Activated CD4-positive, alpha-beta memory T cell treated with anti-CD3 and anti-CD28 coated beads, Interleukin-2, amount 10 ng/mL, durations not matched to agents 7 days and 5 days (primary cell): ENCODE measurements around the gene TPX2. TPM values are rescaled to one million over a fixed set of nuclear protein-coding genes. Genes with fewer than 3 reads are reported as not detected.

Source experiments
- CTCF ChIA-PET: fragments of 350-600 bp; sonication (Branson Sonifier 250); formaldehyde crosslinking; loops from one replicate; lab custom pipeline; 2021; ENCODE audit warnings: antibody characterized with exemption, inconsistent platforms; lab: Charles Lee
- POLR2A ChIA-PET: fragments of 350-600 bp; sonication (Branson Sonifier 250); formaldehyde crosslinking; loops from one replicate; lab custom pipeline; 2021; ENCODE audit warnings: antibody characterized with exemption; lab: Charles Lee
- DNase-seq: peaks from one replicate; pipeline ENCODE4 v3.0.0-alpha.2; 2020
- H3K27ac Mint-ChIP-seq: one replicate; pipeline ENCODE4 v1.8.0; 2021; ENCODE audit warnings: mild to moderate bottlenecking, mixed read lengths
- H3K27me3 Mint-ChIP-seq: one replicate; pipeline ENCODE4 v1.8.0; 2021; ENCODE audit warnings: mixed read lengths
- H3K36me3 Mint-ChIP-seq: one replicate; pipeline ENCODE4 v1.8.0; 2021; ENCODE audit warnings: low read depth, mixed read lengths
- H3K4me1 Mint-ChIP-seq: one replicate; pipeline ENCODE4 v1.8.0; 2021; ENCODE audit warnings: mixed read lengths
- H3K4me3 Mint-ChIP-seq: one replicate; pipeline ENCODE4 v1.8.0; 2021; ENCODE audit warnings: mild to moderate bottlenecking, mixed read lengths
- H3K9me3 Mint-ChIP-seq: one replicate; pipeline ENCODE4 v1.8.0; 2021; ENCODE audit warnings: mixed read lengths
- total RNA-seq, 2 experiments: library from RNA; stranded (reverse); gene quantifications; one replicate each; pipeline ENCODE4 v1.2.3, GENCODE V29; 2021

The TPX2 gene
- total RNA-seq, 2 experiments from 2014 or later, result 137 to 138 TPM

DNA sequence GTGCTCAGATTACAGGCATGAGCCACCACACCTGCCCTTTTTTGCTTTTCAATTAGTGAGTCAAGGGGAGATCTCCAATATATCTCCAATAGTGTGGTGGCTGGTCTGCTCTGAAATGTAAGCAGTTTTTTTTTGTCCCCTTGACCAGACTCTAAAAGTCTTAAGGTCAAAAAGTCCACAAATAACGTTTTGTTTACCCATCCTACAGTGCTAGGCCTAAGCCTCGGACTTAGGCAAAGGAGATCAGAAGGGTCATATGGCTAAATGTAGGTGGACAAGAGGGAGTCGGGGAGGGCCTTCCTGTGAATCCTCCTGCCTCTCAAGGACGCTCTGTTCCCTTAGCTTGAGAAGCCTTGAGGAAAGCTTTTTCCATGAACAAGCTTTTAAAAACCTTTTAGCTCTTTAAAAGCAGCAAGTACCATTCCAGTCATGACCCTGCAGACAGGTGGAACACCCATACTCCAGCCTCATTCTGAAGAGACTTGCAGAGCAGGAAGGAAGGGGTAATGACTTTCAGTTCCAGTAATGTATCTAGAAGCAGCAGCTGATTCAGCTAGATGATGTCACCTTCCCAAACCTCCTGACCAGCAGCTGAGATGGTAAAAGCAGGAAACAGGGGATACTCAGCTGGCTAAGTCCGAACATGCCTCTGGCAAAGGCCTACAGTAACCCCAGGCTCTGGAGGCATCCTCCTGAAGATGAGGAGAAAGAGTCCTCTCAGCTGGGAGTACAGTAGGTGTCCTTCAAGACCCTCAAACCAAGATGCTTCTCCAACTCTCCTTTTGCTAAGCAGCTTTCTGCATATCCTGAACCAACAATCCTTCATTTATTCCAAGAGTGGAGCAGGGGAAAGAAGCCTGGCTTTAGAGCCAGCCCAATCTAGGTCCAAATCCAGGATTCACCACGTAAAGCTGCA is 40.0 kb upstream of the TPX2 start:
- DNase-seq, result peak; percentile 49
- ChIA-PET POLR2A (interaction anchor here (0.6 to 4.8 kb wide), 11 partner anchors 9 to 658 kb away, joined by 3 to 62 read pairs (median 9); partner anchors contain the start of gene BCL2L1), CTCF (interaction anchor here (0.7 to 4.8 kb wide), 12 partner anchors 11 to 86 kb away, joined by 3 to 55 read pairs (median 6); partner anchors contain the start of gene BCL2L1)
- peaks cover 68% of the 10 kb centered on the region for H3K4me1 Mint-ChIP-seq
- peak overlapping the region; percentile 83 for H3K27ac Mint-ChIP-seq
- no peaks in the 10 kb centered on the region for H3K9me3 Mint-ChIP-seq
- no peaks in the 10 kb centered on the region for H3K27me3 Mint-ChIP-seq
- peak overlapping the region; percentile 33 for H3K4me3 Mint-ChIP-seq
- peaks cover 67% of the 10 kb centered on the region for H3K36me3 Mint-ChIP-seq

DNA sequence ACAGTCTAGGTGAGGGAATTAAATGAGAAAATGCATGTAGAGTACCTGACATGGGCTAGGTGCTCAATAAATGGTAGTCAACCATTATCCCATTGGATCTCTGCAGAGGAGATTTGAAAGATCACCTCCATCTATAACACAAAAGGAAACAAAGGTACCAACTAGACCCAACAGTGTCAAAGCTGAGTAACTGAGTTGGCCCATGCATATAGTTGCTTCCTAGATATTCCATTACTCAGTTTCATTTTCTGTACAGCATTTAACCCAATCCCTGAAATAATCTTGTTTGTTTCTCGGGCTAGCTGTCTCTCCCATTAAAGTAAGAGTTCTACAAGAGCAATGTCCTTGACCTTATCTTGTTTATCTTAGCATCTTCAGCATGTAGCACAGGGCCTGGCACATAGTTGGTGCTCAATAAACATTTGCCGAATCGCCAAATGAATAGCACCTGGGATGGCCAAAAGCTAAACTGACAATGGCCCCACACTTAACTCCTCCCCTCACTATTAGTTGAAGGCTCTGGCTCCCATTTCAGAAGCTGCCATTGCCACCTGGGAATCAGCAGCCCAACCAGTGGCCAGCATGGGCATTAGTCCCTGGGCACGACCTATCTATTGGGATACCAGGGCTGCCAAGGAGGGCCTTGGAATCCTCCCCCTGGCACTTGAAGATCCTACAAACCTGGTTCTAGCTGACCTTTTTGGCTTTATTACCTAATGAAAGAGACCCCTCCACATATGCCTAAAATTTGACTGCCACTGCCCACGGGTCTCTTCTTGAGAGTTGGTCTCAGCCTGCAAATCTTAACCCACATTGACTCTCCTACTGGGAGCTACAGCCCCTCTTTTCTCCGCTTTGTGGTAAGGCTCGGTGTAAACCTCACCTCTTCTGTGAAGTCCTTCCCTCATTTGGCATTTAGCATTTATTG is 39.0 kb upstream of the TPX2 start:
- Mint-ChIP-seq H3K36me3 (peaks cover 69% of the 10 kb centered on the region), H3K4me3 (no peak overlapping the region), H3K9me3 (no peaks in the 10 kb centered on the region), H3K27me3 (no peaks in the 10 kb centered on the region), H3K4me1 (peaks cover 65% of the 10 kb centered on the region), H3K27ac (peak overlapping the region; percentile 83)
- ChIA-PET POLR2A (interaction anchor here (0.7 to 4.8 kb wide), 13 partner anchors 8 to 40 kb away, joined by 3 to 62 read pairs (median 9); partner anchors contain the start of gene BCL2L1), CTCF (interaction anchor here (0.6 to 4.8 kb wide), 10 partner anchors 10 to 42 kb away, joined by 3 to 55 read pairs (median 6); partner anchors contain the start of gene BCL2L1)
- no peak for DNase-seq

DNA sequence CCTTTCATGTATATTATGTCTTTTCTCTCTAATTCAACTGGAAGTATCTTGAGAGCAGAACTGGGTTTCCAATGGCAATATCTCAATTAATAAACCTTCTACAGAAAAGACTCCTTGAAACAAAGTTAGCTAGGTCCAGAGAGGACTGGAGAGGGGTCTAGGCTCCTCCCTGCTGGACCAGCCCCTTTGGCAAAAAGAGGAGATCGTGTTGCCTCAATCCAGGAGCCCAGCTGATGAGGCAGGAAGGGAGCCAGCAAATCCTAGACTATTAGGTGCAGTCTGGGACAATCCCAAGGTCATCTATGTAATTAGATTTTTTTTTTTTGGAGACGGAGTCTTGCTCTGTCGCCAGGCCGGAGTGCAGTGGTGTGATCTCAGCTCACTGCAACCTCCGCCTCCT is 38.3 kb upstream of the TPX2 start:
- peak overlapping the region; percentile 83 for H3K27ac Mint-ChIP-seq
- POLR2A ChIA-PET, result interaction anchor here (0.8 to 4.8 kb wide), 9 partner anchors 10 to 40 kb away, joined by 3 to 62 read pairs (median 11); partner anchors contain the start of gene BCL2L1
- H3K4me1 Mint-ChIP-seq, result peaks cover 63% of the 10 kb centered on the region
- H3K36me3 Mint-ChIP-seq, result peaks cover 67% of the 10 kb centered on the region
- H3K4me3 Mint-ChIP-seq, result no peak overlapping the region
- no peaks in the 10 kb centered on the region for H3K27me3 Mint-ChIP-seq
- CTCF ChIA-PET, result interaction anchor here (0.6 to 4.8 kb wide), 5 partner anchors 9 to 41 kb away, joined by 3 to 55 read pairs (median 23); partner anchors contain the start of gene BCL2L1
- no peaks in the 10 kb centered on the region for H3K9me3 Mint-ChIP-seq
- no peak for DNase-seq

DNA sequence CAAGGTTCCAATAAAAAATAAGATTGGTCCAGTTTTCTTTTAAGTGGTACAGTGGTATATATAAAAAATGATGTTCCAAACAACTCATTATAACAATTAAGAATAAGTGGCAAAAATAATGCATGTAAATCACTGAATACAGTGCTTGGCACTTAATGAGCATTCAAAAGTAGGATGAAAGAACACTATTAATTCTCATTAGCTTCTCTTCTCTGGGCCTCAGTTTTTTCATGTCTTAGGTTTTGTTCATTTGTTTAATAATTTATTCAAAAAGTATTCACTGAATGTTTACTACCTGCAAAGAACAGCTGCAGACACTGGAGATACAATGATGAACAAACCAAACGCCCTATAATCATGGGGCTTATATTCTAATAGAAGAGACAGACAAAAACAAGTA is 37.5 kb upstream of the TPX2 start:
- H3K4me3 Mint-ChIP-seq, result no peak overlapping the region
- ChIA-PET CTCF (interaction anchor here (1.4 to 3.9 kb wide), 2 partner anchors 22 to 26 kb away, joined by 4 to 23 read pairs; no protein-coding TSS in a partner anchor), POLR2A (interaction anchor here (0.6 to 1.5 kb wide), 3 partner anchors 37 to 48 kb away, joined by 3 read pairs; no protein-coding TSS in a partner anchor)
- H3K27ac Mint-ChIP-seq, result peak overlapping the region; percentile 61
- no peaks in the 10 kb centered on the region for H3K9me3 Mint-ChIP-seq
- H3K36me3 Mint-ChIP-seq, result peaks cover 69% of the 10 kb centered on the region
- H3K4me1 Mint-ChIP-seq, result peaks cover 64% of the 10 kb centered on the region
- DNase-seq, result no peak
- H3K27me3 Mint-ChIP-seq, result no peaks in the 10 kb centered on the region

DNA sequence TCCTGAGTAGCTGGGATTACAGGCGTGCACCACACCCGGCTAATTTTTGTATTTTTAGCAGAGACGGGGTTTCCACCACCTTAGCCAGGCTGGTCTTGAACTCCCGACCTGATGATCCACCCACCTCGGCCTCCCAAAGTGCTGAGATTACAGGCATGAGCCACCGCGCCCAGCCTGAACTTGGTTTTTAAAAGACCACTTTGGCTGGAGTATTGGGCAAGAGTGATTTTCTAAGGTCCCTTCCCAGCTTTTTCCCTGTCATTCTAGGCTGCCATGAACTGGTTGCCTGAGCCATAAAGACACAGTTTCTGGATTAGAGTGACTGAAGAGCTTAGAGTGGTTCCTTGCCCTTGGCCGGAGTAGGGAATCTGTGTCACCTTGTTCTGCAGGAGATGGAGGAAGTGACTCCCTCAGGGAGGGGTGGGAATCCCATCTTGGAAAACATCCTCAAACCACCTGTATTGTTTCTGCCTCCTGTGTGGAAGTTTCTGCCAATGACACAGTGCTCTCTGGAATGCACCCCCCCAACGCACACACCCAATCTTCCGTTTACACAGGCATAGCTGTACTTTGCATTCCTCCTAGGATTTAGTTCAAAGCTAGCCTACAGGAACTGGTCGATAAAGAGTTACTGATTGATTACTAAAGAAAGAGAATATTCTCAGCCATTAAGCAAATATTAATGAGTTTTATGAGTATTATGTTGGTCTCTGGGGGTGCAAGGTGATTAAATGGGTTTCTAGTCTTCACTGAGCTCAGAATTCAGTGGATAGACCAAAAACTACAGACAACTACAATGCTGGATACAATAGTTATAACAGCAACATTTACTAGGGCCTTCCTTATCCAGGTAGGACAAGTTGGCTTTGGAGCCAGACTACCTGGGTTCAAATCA is 34.6 kb upstream of the TPX2 start:
- Mint-ChIP-seq H3K9me3 (no peaks in the 10 kb centered on the region), H3K4me1 (peaks cover 69% of the 10 kb centered on the region), H3K36me3 (peaks cover 74% of the 10 kb centered on the region), H3K27ac (no peak overlapping the region), H3K4me3 (no peak overlapping the region), H3K27me3 (no peaks in the 10 kb centered on the region)
- ChIA-PET POLR2A (interaction anchor here (1.2 kb wide), 1 partner anchor 11 kb away, joined by 4 read pairs; no protein-coding TSS in a partner anchor), CTCF (interaction anchor here (3.9 kb wide), 1 partner anchor 19 kb away, joined by 17 read pairs; no protein-coding TSS in a partner anchor)
- no peak for DNase-seq

DNA sequence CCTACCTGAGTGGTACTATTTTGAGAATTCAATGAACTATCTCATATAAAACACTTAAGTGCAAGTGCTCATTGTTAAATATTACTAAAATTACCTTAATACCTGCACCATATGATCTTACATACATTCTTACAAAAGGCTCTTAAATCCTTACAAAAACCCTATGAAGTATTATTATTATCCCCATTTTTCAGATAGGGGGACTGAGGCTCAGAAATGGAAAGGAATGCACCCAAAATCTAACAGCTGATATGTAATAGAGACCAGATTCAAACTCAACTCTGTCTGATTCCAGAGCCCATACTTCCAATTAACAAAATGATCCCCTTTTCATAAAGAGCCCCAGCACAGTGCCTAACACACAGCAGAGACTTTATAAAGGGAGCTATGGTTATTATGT is 33.9 kb upstream of the TPX2 start:
- Mint-ChIP-seq H3K36me3 (peaks cover 73% of the 10 kb centered on the region), H3K27me3 (no peaks in the 10 kb centered on the region), H3K9me3 (no peaks in the 10 kb centered on the region), H3K27ac (no peak overlapping the region), H3K4me1 (peaks cover 66% of the 10 kb centered on the region), H3K4me3 (no peak overlapping the region)
- DNase-seq, result no peak
- POLR2A ChIA-PET, result interaction anchor here (1.2 to 3.7 kb wide), 2 partner anchors 11 to 17 kb away, joined by 4 to 17 read pairs; partner anchors contain the start of gene BCL2L1
- CTCF ChIA-PET, result interaction anchor here (3.9 kb wide), 1 partner anchor 19 kb away, joined by 17 read pairs; no protein-coding TSS in a partner anchor

DNA sequence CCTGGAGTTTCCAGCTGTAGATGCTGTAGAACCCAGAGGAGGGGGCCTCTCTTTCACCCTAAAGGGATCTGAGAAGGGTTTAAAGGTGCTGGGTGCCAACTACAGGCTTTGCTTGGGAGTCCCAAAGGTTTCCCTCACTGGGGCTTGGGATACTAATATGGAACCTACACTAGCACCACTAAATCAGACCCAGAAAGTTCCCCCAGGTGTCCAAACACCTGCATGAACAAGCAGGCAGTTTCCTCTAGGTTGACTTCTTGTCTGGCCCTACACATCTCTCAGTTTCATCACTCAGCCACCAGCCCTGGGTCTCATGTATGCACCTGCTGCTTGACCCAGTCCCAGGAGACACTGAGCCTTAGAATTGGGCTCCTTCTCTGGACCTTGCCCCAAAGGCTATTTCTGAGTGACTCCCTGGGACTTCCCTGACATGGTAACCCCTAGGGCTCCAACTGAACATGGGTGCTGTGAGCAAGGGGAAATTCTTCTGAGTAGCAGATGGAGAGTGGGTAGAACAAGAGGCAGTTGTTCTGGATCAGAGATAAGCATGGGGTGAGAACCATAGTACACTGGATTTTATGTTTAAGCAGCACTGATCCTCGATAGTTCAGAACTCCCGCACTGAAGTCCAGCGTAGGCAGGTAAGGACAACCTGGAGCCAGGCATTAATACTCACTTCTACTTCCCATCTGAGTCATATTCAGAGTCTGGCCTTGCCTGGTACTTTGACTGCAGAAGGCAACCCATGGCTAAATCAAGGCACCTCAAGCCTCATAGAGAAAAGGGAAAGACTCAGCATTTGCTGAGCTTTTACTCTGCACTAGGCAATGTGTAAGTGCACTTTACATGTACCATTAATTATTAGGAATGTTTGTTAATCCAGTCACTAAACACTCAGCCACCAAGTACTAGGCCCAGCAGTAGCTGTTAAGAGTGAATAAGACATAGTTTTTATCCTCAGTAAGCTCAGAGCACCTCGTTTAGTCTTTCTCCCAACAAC is 33.2 kb upstream of the TPX2 start:
- DNase-seq, result no peak
- Mint-ChIP-seq H3K27ac (peak overlapping the region; percentile 60), H3K4me1 (peaks cover 66% of the 10 kb centered on the region), H3K4me3 (no peak overlapping the region), H3K9me3 (no peaks in the 10 kb centered on the region), H3K36me3 (peaks cover 69% of the 10 kb centered on the region), H3K27me3 (no peaks in the 10 kb centered on the region)
- ChIA-PET POLR2A (interaction anchor here (0.8 to 3.7 kb wide), 6 partner anchors 10 to 44 kb away, joined by 3 to 17 read pairs (median 5); partner anchors contain the start of gene BCL2L1), CTCF (interaction anchor here (0.6 to 3.9 kb wide), 7 partner anchors 10 to 143 kb away, joined by 3 to 17 read pairs (median 4); no protein-coding TSS in a partner anchor)

DNA sequence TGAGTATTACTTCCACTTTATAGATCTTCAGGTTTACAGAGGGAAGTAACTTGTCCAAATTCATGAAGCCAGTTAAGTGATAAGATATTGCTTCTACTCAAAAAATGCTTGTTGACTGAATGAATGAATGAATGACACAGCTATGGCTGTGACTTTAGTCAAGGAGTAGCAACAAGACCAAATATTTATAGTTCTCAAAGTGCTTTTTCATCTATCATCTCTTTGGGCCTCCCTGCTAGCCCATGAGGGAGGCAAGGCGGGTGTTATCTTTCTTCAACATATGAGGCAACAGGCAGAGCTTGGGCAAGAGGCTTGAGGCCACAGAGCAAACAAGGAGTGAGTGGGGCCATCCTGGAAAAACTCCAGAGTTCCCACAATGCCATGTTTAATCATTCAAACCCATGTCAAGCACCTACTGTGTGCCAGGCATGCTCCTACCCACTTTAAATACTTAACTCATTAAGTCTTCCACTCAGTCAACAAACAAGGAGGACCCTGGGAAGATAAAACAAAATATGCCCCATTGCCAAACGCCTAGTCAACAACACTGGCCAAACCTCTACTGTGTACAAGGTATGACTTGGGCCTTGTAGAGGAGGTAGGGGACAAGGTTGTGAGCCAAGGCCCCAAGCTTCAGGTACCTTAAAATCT is 32.4 kb upstream of the TPX2 start:
- no peak overlapping the region for H3K4me3 Mint-ChIP-seq
- H3K27ac Mint-ChIP-seq, result peak overlapping the region; percentile 60
- H3K36me3 Mint-ChIP-seq, result peaks cover 69% of the 10 kb centered on the region
- peaks cover 69% of the 10 kb centered on the region for H3K4me1 Mint-ChIP-seq
- H3K27me3 Mint-ChIP-seq, result no peaks in the 10 kb centered on the region
- CTCF ChIA-PET, result interaction anchor here (0.6 to 3.9 kb wide), 7 partner anchors 9 to 144 kb away, joined by 3 to 17 read pairs (median 4); no protein-coding TSS in a partner anchor
- no peaks in the 10 kb centered on the region for H3K9me3 Mint-ChIP-seq
- no peak for DNase-seq
- POLR2A ChIA-PET, result interaction anchor here (0.8 to 3.7 kb wide), 5 partner anchors 12 to 45 kb away, joined by 3 to 17 read pairs (median 5); partner anchors contain the start of gene BCL2L1

DNA sequence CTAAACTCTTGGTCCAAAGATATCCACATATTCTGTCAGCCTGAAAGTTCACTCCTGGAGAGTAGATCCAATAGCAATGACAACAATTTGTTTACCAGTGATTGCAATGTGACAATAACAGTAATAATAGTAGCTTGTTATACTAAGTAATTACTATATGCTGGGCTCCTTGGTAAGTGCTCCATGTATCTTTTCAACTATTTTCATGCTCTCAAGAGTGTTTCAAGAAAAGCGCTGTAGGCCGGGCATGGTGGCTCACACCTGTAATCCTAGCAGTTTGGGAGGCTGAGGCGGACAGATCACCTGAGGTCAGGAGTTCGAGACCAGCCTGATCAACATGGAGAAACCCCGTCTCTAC is 31.9 kb upstream of the TPX2 start:
- CTCF ChIA-PET, result interaction anchor here (0.8 to 3.9 kb wide), 4 partner anchors 13 to 74 kb away, joined by 3 to 17 read pairs (median 8); no protein-coding TSS in a partner anchor

More for the DNA sequence above, 31.9 kb upstream of the TPX2 start:
- peaks cover 69% of the 10 kb centered on the region for H3K36me3 Mint-ChIP-seq
- H3K4me3 Mint-ChIP-seq, result no peak overlapping the region
- no peaks in the 10 kb centered on the region for H3K27me3 Mint-ChIP-seq
- H3K9me3 Mint-ChIP-seq, result no peaks in the 10 kb centered on the region
- peaks cover 70% of the 10 kb centered on the region for H3K4me1 Mint-ChIP-seq
- DNase-seq, result no peak
- no peak overlapping the region for H3K27ac Mint-ChIP-seq
- POLR2A ChIA-PET, result interaction anchor here (1.1 to 3.7 kb wide), 4 partner anchors 8 to 46 kb away, joined by 3 to 17 read pairs (median 6); partner anchors contain the start of gene BCL2L1
